CD14-positive monocyte (primary cell): ENCODE measurements around the gene CISD2. TPM values are rescaled to one million over a fixed set of nuclear protein-coding genes. Genes with fewer than 3 reads are reported as not detected.

Experiments used
- DNase-seq, 3 donors: peaks; one replicate each; pipeline ENCODE4 v3.0.0-alpha.2; 2011 to 2022
- H2AFZ ChIP-seq: 2 replicates; pipeline ENCODE4 v1.6.0; 2012; ENCODE audit warnings: mild to moderate bottlenecking, low read depth, low read length, inconsistent platforms; ENCODE audit not compliant: insufficient read depth, poor library complexity, severe bottlenecking
- H3K27ac ChIP-seq, 2 donors: 1 replicate in 1 of 2; 2 replicates in 1 of 2; pipeline ENCODE4 v1.5.1; 2012 to 2013; ENCODE audit warnings: low read length in 2 of 2, control low read depth in 1 of 2, inconsistent platforms in 1 of 2, low read depth in 1 of 2, mild to moderate bottlenecking in 1 of 2
- H3K27me3 ChIP-seq, 2 donors: one replicate each; pipeline versions ENCODE4 v1.6.0 to v1.6.1; 2011 to 2013; ENCODE audit warnings: low read length in 2 of 2; ENCODE audit not compliant: control insufficient read depth in 2 of 2, insufficient read depth in 2 of 2
- H3K36me3 ChIP-seq, 2 donors: replicated peaks in 1 of 2; 1 replicate in 1 of 2; 2 replicates in 1 of 2; pipeline versions ENCODE4 v1.5.1 to v1.6.1; 2012 to 2013; ENCODE audit warnings: low read length in 2 of 2, control low read depth in 1 of 2, inconsistent platforms in 1 of 2, mild to moderate bottlenecking in 1 of 2; ENCODE audit not compliant: insufficient read depth in 2 of 2, control insufficient read depth in 1 of 2
- H3K4me1 ChIP-seq, 2 donors: 1 replicate in 1 of 2; 2 replicates in 1 of 2; pipeline versions ENCODE4 v1.5.1 to v1.6.1; 2012 to 2013; ENCODE audit warnings: low read length in 2 of 2, control low read depth in 1 of 2, inconsistent platforms in 1 of 2, mild to moderate bottlenecking in 1 of 2, moderate library complexity in 1 of 2; ENCODE audit not compliant: insufficient read depth in 2 of 2, control insufficient read depth in 1 of 2
- H3K4me2 ChIP-seq: replicated peaks from 2 replicates; pipeline ENCODE3; 2012; ENCODE audit warnings: low read length, moderate library complexity, mild to moderate bottlenecking; ENCODE audit not compliant: poor library complexity, severe bottlenecking; ENCODE audit errors: extremely low read depth
- H3K4me3 ChIP-seq, 3 experiments: fragments of 200-600 bp in 1 of 3; sonication (generic) in 1 of 3; replicated peaks in 1 of 3; 1 replicate in 2 of 3; 2 replicates in 1 of 3; pipeline ENCODE4 v1.5.1; 2011 to 2013; ENCODE audit warnings: low read length in 3 of 3, mild to moderate bottlenecking in 3 of 3, control low read depth in 2 of 3, low read depth in 2 of 3, inconsistent platforms in 1 of 3, moderate library complexity in 1 of 3
- H3K79me2 ChIP-seq: 2 replicates; pipeline ENCODE4 v1.6.0; 2012; ENCODE audit warnings: mild to moderate bottlenecking, control low read depth, inconsistent platforms, low read length, moderate library complexity; ENCODE audit not compliant: insufficient read depth
- H3K9ac ChIP-seq: 2 replicates; pipeline ENCODE4 v1.6.0; 2017; ENCODE audit warnings: low read length, mild to moderate bottlenecking; ENCODE audit not compliant: insufficient read depth, poor library complexity, severe bottlenecking
- H3K9me3 ChIP-seq, 2 donors: replicated peaks in 1 of 2; 1 replicate in 1 of 2; 2 replicates in 1 of 2; pipeline versions ENCODE4 v1.5.1 to v1.6.1; 2012 to 2013; ENCODE audit warnings: low read length in 2 of 2, control low read depth in 1 of 2; ENCODE audit not compliant: control insufficient read depth in 1 of 2, insufficient read depth in 1 of 2
- H4K20me1 ChIP-seq: 2 replicates; pipeline ENCODE4 v1.6.0; 2012; ENCODE audit warnings: mild to moderate bottlenecking, low read length, control low read depth, moderate library complexity; ENCODE audit not compliant: insufficient read depth
- H3K27ac Mint-ChIP-seq, 7 donors: one replicate each; pipeline ENCODE4 v1.8.0; 2020; ENCODE audit warnings: mild to moderate bottlenecking in 7 of 7, mixed read lengths in 7 of 7, moderate library complexity in 6 of 7, inconsistent platforms in 2 of 7
- H3K27me3 Mint-ChIP-seq, 3 donors: one replicate each; pipeline ENCODE4 v1.8.0; 2021 to 2022; ENCODE audit warnings: low read depth in 3 of 3, mild to moderate bottlenecking in 3 of 3, mixed read lengths in 3 of 3, moderate library complexity in 3 of 3, inconsistent platforms in 1 of 3
- H3K36me3 Mint-ChIP-seq, 2 donors: one replicate each; pipeline ENCODE4 v1.8.0; 2020; ENCODE audit warnings: mixed read lengths in 2 of 2, inconsistent platforms in 1 of 2, mild to moderate bottlenecking in 1 of 2
- H3K4me1 Mint-ChIP-seq: one replicate; pipeline ENCODE4 v1.8.0; 2020; ENCODE audit warnings: mild to moderate bottlenecking, mixed read lengths
- H3K4me3 Mint-ChIP-seq, 2 donors: one replicate each; pipeline ENCODE4 v1.8.0; 2020; ENCODE audit warnings: mild to moderate bottlenecking in 2 of 2, mixed read lengths in 2 of 2, moderate library complexity in 1 of 2
- H3K9me3 Mint-ChIP-seq, 7 donors: one replicate each; pipeline ENCODE4 v1.8.0; 2020 to 2022; ENCODE audit warnings: mixed read lengths in 7 of 7, mild to moderate bottlenecking in 6 of 7, moderate library complexity in 6 of 7, inconsistent platforms in 2 of 7
- CTCF ChIP-seq: fragments of 200-600 bp; IDR thresholded peaks from one replicate; pipeline ENCODE4 v1.8.0; 2022; ENCODE audit warnings: antibody characterized with exemption, mild to moderate bottlenecking
- WGBS: methylation state at CpG from one replicate; pipeline ENCODE4 v1.1.5; 2013; ENCODE audit warnings: missing lambda C conversion rate; ENCODE audit not compliant: insufficient coverage; 5-methylcytosine and 5-hydroxymethylcytosine counted together
- intact Hi-C, 2 donors: fragments of 100-400 bp; cut with micrococcal nuclease; formaldehyde crosslinking; loops; one replicate each; pipeline versions ENCODE4 v1.15.0 to v1.15.1; 2023
- polyA plus RNA-seq, 3 donors: library from polyadenylated mRNA; depleted of rRNA in 1 of 3; unstranded in 2 of 3; stranded (reverse) in 1 of 3; fragments of 300-500 nt in 2 of 3; fragments of >200 nt in 1 of 3; fragmentation: Illumina TruSeq in 2 of 3; gene quantifications; 1 replicate in 2 of 3; 2 replicates in 1 of 3; pipeline ENCODE4 v1.2.3, GENCODE V29; 2012 to 2021

CISD2 gene
- polyA plus RNA-seq, 3 donors, result 4.5 to 30.2 (median 29.1) TPM

- peaks cover 1 to 16% of the 10 kb centered on the region in 2 donors for H3K36me3 ChIP-seq
- Mint-ChIP-seq H3K27me3 (no peaks in the 10 kb centered on the region), H3K27ac (no peak overlapping the region), H3K4me3 (no peak overlapping the region), H3K4me1 (peaks cover 45% of the 10 kb centered on the region), H3K36me3 (peaks cover 5 to 14% of the 10 kb centered on the region in 2 donors), H3K9me3 (peaks cover 0 to 3% (median 0%) of the 10 kb centered on the region in 7 donors)
- no peak for TF ChIP-seq CTCF
- H3K9ac ChIP-seq, result peak overlapping the region; percentile 100
- WGBS, result 0% methylated on average over 10 of the region's 23 CpGs
- H4K20me1 ChIP-seq, result peaks cover 62% of the 10 kb centered on the region
- peaks cover 37 to 57% of the 10 kb centered on the region in 2 donors for H3K4me1 ChIP-seq
- peak overlapping the region; percentile 98 to 100 (median 99) for H3K4me3 ChIP-seq
- peaks cover 85% of the 10 kb centered on the region for H3K79me2 ChIP-seq
- H3K27me3 ChIP-seq, result no peaks in the 10 kb centered on the region
- H3K4me2 ChIP-seq, result peak overlapping the region; percentile 94
- no peak overlapping the region for H2AFZ ChIP-seq
- DNase-seq, result peak; percentile 72 to 82 (median 75)
- intact Hi-C loops, result loop anchor here (2.0 to 10.0 kb wide), 5 partner anchors 42 to 323 kb away; partner anchors contain the start of genes CISD2 (in 1 of the 2) and MANBA (in 1 of the 2)
- H3K27ac ChIP-seq, result peak overlapping the region; percentile 99 to 100
- H3K9me3 ChIP-seq, result no peaks in the 10 kb centered on the region
Observed at GRCh38 chr4:102825261-102826091, 43.3 kb upstream of the CISD2 start.

GRCh38 chr4:102826105-102826889 is 42.5 kb upstream of the CISD2 start:
- H3K36me3 ChIP-seq, result peaks cover 0 to 16% of the 10 kb centered on the region in 2 donors
- peaks cover 36 to 49% of the 10 kb centered on the region in 2 donors for H3K4me1 ChIP-seq
- Mint-ChIP-seq H3K9me3 (peaks cover 0 to 3% (median 0%) of the 10 kb centered on the region in 7 donors), H3K4me1 (peaks cover 38% of the 10 kb centered on the region), H3K27me3 (no peaks in the 10 kb centered on the region), H3K4me3 (no peak overlapping the region), H3K27ac (no peak overlapping the region), H3K36me3 (peaks cover 3 to 6% of the 10 kb centered on the region in 2 donors)
- DNase-seq, result no peak
- intact Hi-C loops, result loop anchor here (2.0 to 10.0 kb wide), 5 partner anchors 41 to 323 kb away; partner anchors contain the start of genes CISD2 (in 1 of the 2) and MANBA (in 1 of the 2)
- H3K9me3 ChIP-seq, result no peaks in the 10 kb centered on the region
- peak overlapping the region; percentile 99 to 100 for H3K27ac ChIP-seq
- no peaks in the 10 kb centered on the region for H3K27me3 ChIP-seq
- peaks cover 54% of the 10 kb centered on the region for H4K20me1 ChIP-seq
- peaks cover 78% of the 10 kb centered on the region for H3K79me2 ChIP-seq
- WGBS, result under 1% methylated on average over 37 of the region's 38 CpGs
- no peak overlapping the region for H2AFZ ChIP-seq
- no peak for TF ChIP-seq CTCF
- H3K4me3 ChIP-seq, result peak overlapping the region; percentile 98 to 100 (median 99)
- peak overlapping the region; percentile 100 for H3K9ac ChIP-seq
- H3K4me2 ChIP-seq, result peak overlapping the region; percentile 94
